Gastrocnemius medialis (tissue), 4 donors: ENCODE measurements around the gene RLN3. TPM values are rescaled to one million over a fixed set of nuclear protein-coding genes. Genes with fewer than 3 reads are reported as not detected.
"Not testable (repeated sequence)": the region's sequence is repeated elsewhere in the genome, so short reads cannot be mapped to it uniquely, and the experiment has no call there.

Experiments
- ATAC-seq, 2 donors: fragments of 150-250 bp; one replicate each; pipeline ENCODE4 v1.9.1; 2016
- DNase-seq, 2 donors: peaks; one replicate each; pipeline ENCODE4 v3.0.0-alpha.2; 2019
- H3K27ac ChIP-seq, 4 donors: fragments of 200-600 bp; sonication (generic); 1 replicate in 1 of 4; 2 replicates in 3 of 4; pipeline ENCODE4 v1.5.1; 2016 to 2018; ENCODE audit warnings: mild to moderate bottlenecking in 2 of 4, moderate library complexity in 1 of 4
- H3K27me3 ChIP-seq, 3 donors: fragments of 200-600 bp; sonication (generic) in 2 of 3; 1 replicate in 1 of 3; 2 replicates in 2 of 3; pipeline versions ENCODE4 v1.5.1 to v1.6.0; 2016 to 2019; ENCODE audit warnings: mild to moderate bottlenecking in 1 of 3, moderate library complexity in 1 of 3
- H3K36me3 ChIP-seq, 2 donors: fragments of 200-600 bp; sonication (generic) in 1 of 2; one replicate each; pipeline ENCODE4 v1.5.1; 2017 to 2018
- H3K4me1 ChIP-seq, 2 donors: fragments of 200-600 bp; sonication (generic) in 1 of 2; one replicate each; pipeline ENCODE4 v1.5.1; 2016 to 2017; ENCODE audit warnings: mild to moderate bottlenecking in 2 of 2
- H3K4me3 ChIP-seq, 4 donors: fragments of 200-600 bp; sonication (generic) in 3 of 4; 1 replicate in 1 of 4; 2 replicates in 3 of 4; pipeline ENCODE4 v1.5.1; 2016 to 2019; ENCODE audit warnings: mild to moderate bottlenecking in 2 of 4
- H3K9me3 ChIP-seq, 3 donors: fragments of 200-600 bp; sonication (generic) in 2 of 3; 1 replicate in 1 of 3; 2 replicates in 2 of 3; pipeline ENCODE4 v1.5.1; 2016 to 2019
- POLR2A ChIP-seq, 2 donors: fragments of 450-650 bp; IDR thresholded peaks; one replicate each; pipeline ENCODE4 v1.6.1; 2017; ENCODE audit warnings: antibody characterized with exemption in 2 of 2, mild to moderate bottlenecking in 2 of 2, moderate library complexity in 2 of 2
- in situ Hi-C, 4 donors: fragments of 200-750 bp; cut with MboI; loops; one replicate each; pipeline versions ENCODE4 v1.15.0 to v1.8.0; 2017; ENCODE audit warnings: low sequenced_read_pairs in 4 of 4
- intact Hi-C: fragments of 100-400 bp; cut with DNase I; formaldehyde crosslinking; loops from one replicate; pipeline ENCODE4 v1.15.1; 2023; ENCODE audit warnings: low total_unique reads
- total RNA-seq, 4 donors: library from RNA; depleted of rRNA; stranded (reverse); fragments of >200 nt; gene quantifications; one replicate each; pipeline versions ENCODE4 v1.1.0 to v1.2.3, GENCODE V29; 2016
- TF ChIP-seq, protein P1 (sequence below), 5 experiments: fragments of 450-650 bp in 3 of 5; fragments of 200-600 bp in 2 of 5; sonication (generic) in 2 of 5; IDR thresholded peaks in 4 of 5; conservative IDR thresholded peaks in 1 of 5; 1 replicate in 4 of 5; 2 replicates in 1 of 5; pipeline ENCODE4 v1.5.1; 2016 to 2019; ENCODE audit warnings: antibody characterized with exemption in 5 of 5, mild to moderate bottlenecking in 3 of 5, moderate library complexity in 3 of 5

The RLN3 gene
- total RNA-seq, 4 donors from 2014 or later: not detected

DNA sequence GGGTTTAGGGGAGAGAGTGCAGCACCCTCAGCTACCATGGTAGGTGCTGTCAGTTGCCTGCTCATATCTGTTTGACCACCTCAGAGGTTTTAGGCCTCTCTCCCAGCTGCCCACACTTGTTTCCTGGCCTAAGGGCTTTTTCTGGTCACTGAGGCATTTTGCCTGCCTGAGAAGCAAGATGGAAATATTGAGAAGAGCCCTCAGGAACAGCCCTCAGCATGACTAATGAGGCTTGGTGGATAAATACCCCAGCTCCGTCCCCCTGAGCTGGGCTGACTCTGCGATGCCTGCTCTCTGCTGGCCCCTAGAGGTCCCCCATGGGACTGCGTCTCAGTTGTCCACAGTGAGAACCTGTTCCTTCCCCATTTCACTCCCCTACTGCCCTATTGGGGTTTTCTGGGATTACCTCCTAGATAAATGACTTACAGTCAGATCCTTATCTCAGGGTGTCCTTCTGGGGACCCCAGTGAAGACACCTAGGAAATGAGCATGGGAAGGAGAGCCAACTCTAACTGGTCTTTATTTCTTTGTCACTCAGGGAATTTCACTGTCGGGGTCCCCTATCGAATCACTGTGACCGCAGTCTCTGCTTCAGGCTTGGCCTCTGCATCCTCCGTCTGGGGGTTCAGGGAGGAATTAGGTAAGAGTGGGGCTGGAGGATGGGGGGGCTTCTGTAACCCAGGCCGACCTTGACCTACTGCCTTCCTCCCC is 20.6 kb downstream of the RLN3 start:
- intact Hi-C loops (no loop called here), in situ Hi-C loops (loop anchor here in 3 of 4 donors (10.0 kb wide), 2 partner anchors 164 to 174 kb away; partner anchors contain the start of gene NANOS3 (in 1 of the 3))
- no peak overlapping the region for H3K4me3 ChIP-seq
- peak; percentile 54 to 88 for ATAC-seq
- H3K27me3 ChIP-seq: no peaks in the 10 kb centered on the region
- no peak overlapping the region for H3K27ac ChIP-seq
- no peak for TF ChIP-seq POLR2A (IDR thresholded peaks at IDR 0.05)
- TF ChIP-seq, protein P1, sequence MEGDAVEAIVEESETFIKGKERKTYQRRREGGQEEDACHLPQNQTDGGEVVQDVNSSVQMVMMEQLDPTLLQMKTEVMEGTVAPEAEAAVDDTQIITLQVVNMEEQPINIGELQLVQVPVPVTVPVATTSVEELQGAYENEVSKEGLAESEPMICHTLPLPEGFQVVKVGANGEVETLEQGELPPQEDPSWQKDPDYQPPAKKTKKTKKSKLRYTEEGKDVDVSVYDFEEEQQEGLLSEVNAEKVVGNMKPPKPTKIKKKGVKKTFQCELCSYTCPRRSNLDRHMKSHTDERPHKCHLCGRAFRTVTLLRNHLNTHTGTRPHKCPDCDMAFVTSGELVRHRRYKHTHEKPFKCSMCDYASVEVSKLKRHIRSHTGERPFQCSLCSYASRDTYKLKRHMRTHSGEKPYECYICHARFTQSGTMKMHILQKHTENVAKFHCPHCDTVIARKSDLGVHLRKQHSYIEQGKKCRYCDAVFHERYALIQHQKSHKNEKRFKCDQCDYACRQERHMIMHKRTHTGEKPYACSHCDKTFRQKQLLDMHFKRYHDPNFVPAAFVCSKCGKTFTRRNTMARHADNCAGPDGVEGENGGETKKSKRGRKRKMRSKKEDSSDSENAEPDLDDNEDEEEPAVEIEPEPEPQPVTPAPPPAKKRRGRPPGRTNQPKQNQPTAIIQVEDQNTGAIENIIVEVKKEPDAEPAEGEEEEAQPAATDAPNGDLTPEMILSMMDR (IDR thresholded peaks at IDR 0.05 in 4 of 5, conservative IDR thresholded peaks at IDR 0.05 in 1 of 5): peak; percentile 69 to 87 (median 74)
- no peaks in the 10 kb centered on the region for H3K36me3 ChIP-seq
- H3K4me1 ChIP-seq: no peaks in the 10 kb centered on the region
- H3K9me3 ChIP-seq: no peaks in the 10 kb centered on the region
- peak in 1 of 2 donors; percentile 46 for DNase-seq

DNA sequence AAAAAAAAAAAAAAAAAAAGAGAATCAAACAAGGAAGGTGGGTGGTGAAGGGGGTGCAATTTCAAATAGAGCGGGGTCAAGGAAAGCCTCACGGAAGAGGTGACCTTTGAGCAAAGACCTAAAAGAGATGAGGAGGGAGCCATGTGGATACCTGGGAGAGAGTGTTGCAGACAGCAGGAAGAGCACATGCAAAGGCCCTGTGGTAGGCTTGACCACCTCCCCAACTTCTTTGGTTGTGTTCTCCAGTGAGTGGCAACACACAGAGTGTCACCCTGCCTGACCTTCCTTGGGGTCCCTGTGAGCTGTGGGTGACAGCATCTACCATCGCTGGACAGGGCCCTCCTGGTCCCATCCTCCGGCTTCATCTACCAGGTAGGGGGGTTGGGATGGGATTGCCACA is 22.6 kb downstream of the RLN3 start:
- DNase-seq: no peak
- intact Hi-C loops: no loop called here
- Histone ChIP-seq H3K4me1 (no peaks in the 10 kb centered on the region), H3K27me3 (no peaks in the 10 kb centered on the region), H3K27ac (no peak overlapping the region), H3K36me3 (no peaks in the 10 kb centered on the region), H3K9me3 (no peaks in the 10 kb centered on the region), H3K4me3 (no peak overlapping the region)
- in situ Hi-C loops: loop anchor here (10.0 to 25.0 kb wide), 3 partner anchors 156 to 463 kb away; no protein-coding TSS in a partner anchor
- TF ChIP-seq POLR2A (IDR thresholded peaks at IDR 0.05): no peak
- TF ChIP-seq, protein P1 (IDR thresholded peaks at IDR 0.05 in 4 of 5, conservative IDR thresholded peaks at IDR 0.05 in 1 of 5): no peak
- ATAC-seq: no peak

- H3K36me3 ChIP-seq, H3K27ac ChIP-seq, H3K4me3 ChIP-seq, H3K27me3 ChIP-seq, DNase-seq, ATAC-seq, intact Hi-C loops, H3K4me1 ChIP-seq, H3K9me3 ChIP-seq: not testable (repeated sequence)
- in situ Hi-C loops: loop anchor here (10.0 to 25.0 kb wide), 3 partner anchors 156 to 464 kb away; no protein-coding TSS in a partner anchor
These were observed 23.0 kb downstream of the RLN3 start for GRCh38 chr19:14050961-14051360.

DNA sequence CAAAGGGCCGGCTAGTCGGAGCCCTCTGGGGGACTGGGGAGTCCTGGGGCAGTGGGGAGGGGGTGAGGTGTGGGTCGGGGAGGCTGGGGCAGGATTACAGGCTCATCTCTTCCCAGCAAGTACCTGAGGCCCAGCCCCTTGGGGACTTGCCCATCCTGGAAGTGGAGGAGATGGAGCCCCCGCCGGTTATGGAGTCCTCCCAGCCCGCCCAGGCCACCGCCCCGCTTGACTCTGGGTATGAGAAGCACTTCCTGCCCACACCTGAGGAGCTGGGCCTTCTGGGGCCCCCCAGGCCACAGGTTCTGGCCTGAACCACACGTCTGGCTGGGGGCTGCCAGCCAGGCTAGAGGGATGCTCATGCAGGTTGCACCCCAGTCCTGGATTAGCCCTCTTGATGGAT is 24.0 kb downstream of the RLN3 start:
- H3K27ac ChIP-seq: no peak overlapping the region
- H3K27me3 ChIP-seq: peaks cover 0 to 8% (median 2%) of the 10 kb centered on the region in 3 donors
- intact Hi-C loops (no loop called here), in situ Hi-C loops (loop anchor here (10.0 to 25.0 kb wide), 3 partner anchors 157 to 465 kb away; no protein-coding TSS in a partner anchor)
- no peaks in the 10 kb centered on the region for H3K9me3 ChIP-seq
- TF ChIP-seq, protein P1 (IDR thresholded peaks at IDR 0.05 in 4 of 5, conservative IDR thresholded peaks at IDR 0.05 in 1 of 5): no peak
- TF ChIP-seq POLR2A (IDR thresholded peaks at IDR 0.05): no peak
- ATAC-seq (no peak), DNase-seq (no peak)
- no peaks in the 10 kb centered on the region for H3K36me3 ChIP-seq
- no peaks in the 10 kb centered on the region for H3K4me1 ChIP-seq
- no peak overlapping the region for H3K4me3 ChIP-seq

DNA sequence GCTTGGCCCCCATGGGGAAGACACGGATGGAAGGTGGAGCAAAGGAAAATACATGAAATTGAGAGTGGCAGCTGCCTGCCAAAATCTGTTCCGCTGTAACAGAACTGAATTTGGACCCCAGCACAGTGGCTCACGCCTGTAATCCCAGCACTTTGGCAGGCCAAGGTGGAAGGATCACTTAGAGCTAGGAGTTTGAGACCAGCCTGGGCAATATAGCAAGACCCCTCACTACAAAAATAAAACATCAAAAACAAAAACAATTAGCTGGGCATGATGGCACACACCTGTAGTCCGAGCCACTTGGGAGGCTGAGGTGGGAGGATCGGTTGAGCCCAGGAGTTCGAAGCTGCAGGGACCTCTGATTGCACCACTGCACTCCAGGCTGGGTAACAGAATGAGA is 24.5 kb downstream of the RLN3 start:
- Histone ChIP-seq H3K9me3 (no peaks in the 10 kb centered on the region), H3K4me3 (no peak overlapping the region), H3K27me3 (peaks cover 0 to 11% (median 7%) of the 10 kb centered on the region in 3 donors), H3K4me1 (no peaks in the 10 kb centered on the region), H3K27ac (no peak overlapping the region), H3K36me3 (no peaks in the 10 kb centered on the region)
- intact Hi-C loops (no loop called here), in situ Hi-C loops (loop anchor here (10.0 to 25.0 kb wide), 3 partner anchors 158 to 465 kb away; no protein-coding TSS in a partner anchor)
- no peak for ATAC-seq
- DNase-seq: no peak
- no peak for TF ChIP-seq POLR2A (IDR thresholded peaks at IDR 0.05)
- TF ChIP-seq, protein P1 (IDR thresholded peaks at IDR 0.05 in 4 of 5, conservative IDR thresholded peaks at IDR 0.05 in 1 of 5): no peak
